SK-N-SH (cell line): ENCODE measurements around the gene KRTAP6-3. TPM values are rescaled to one million over a fixed set of nuclear protein-coding genes. Genes with fewer than 3 reads are reported as not detected.
A peak's percentile ranks its signal among the peaks of the same experiment; 100 is the strongest.

ENCODE experiments used
- CTCF ChIA-PET: fragments of 300-600, 350-600 bp; formaldehyde crosslinking; extraction: SDS; loops from one replicate; lab custom pipeline; 2021; lab: Yijun Ruan, JAX
- POLR2A ChIA-PET: fragments of 350-600 bp; sonication (Branson Sonifier 250); formaldehyde crosslinking; extraction: SDS; loops from one replicate; lab custom pipeline; 2020; ENCODE audit warnings: antibody characterized with exemption, inconsistent platforms; lab: Yijun Ruan, JAX
- DNase-seq: peaks from one replicate; pipeline ENCODE4 v3.0.0; 2012
- H2AFZ ChIP-seq: fragments of 200-600 bp; sonication (generic); 2 replicates; pipeline ENCODE4 v1.8.1; 2016; ENCODE audit warnings: antibody characterized with exemption, mild to moderate bottlenecking, low read depth
- H3F3A ChIP-seq: fragments of 200-600 bp; sonication (generic); replicated peaks from 2 replicates; pipeline ENCODE3; 2016; ENCODE audit warnings: antibody characterized with exemption, mild to moderate bottlenecking; ENCODE audit not compliant: insufficient read depth
- H3K27ac ChIP-seq, 2 experiments: fragments of 200-500 bp in 1 of 2; fragments of 200-600 bp in 1 of 2; sonication (Bioruptor generic) in 1 of 2; sonication (generic), shearing (Covaris generic) in 1 of 2; 2 replicates each; pipeline versions ENCODE4 v1.5.1 to v1.6.1; 2014 to 2016; ENCODE audit warnings: low read depth in 2 of 2, inconsistent platforms in 1 of 2, low read length in 1 of 2, mild to moderate bottlenecking in 1 of 2, mixed read lengths in 1 of 2
- H3K27me3 ChIP-seq: fragments of 200-600 bp; sonication (generic), shearing (Covaris generic); 2 replicates; pipeline ENCODE4 v1.6.1; 2016; ENCODE audit warnings: mixed run types; ENCODE audit not compliant: insufficient read depth
- H3K36me3 ChIP-seq, 2 experiments: fragments of 200-500 bp in 1 of 2; fragments of 200-600 bp in 1 of 2; sonication (Bioruptor generic) in 1 of 2; sonication (generic) in 1 of 2; replicated peaks in 1 of 2; 2 replicates each; pipeline versions ENCODE3 to v1.5.1; 2014 to 2016; ENCODE audit warnings: low read length in 1 of 2, mild to moderate bottlenecking in 1 of 2; ENCODE audit not compliant: insufficient read depth in 2 of 2, control insufficient read depth in 1 of 2
- H3K4me1 ChIP-seq, 2 experiments: fragments of 200-500 bp in 1 of 2; fragments of 200-600 bp in 1 of 2; sonication (Bioruptor generic) in 1 of 2; sonication (generic), shearing (Covaris generic) in 1 of 2; 2 replicates each; pipeline versions ENCODE4 v1.5.1 to v1.6.1; 2014 to 2016; ENCODE audit warnings: low read depth in 1 of 2, low read length in 1 of 2, mixed run types in 1 of 2; ENCODE audit not compliant: insufficient read depth in 2 of 2, control insufficient read depth in 1 of 2
- H3K4me2 ChIP-seq: fragments of 200-600 bp; sonication (generic), shearing (Covaris generic); 2 replicates; pipeline ENCODE4 v1.6.1; 2017; ENCODE audit warnings: mixed run types
- H3K4me3 ChIP-seq, 2 experiments: fragments of 200-500 bp in 1 of 2; fragments of 200-600 bp in 1 of 2; sonication (Bioruptor generic) in 1 of 2; sonication (generic), shearing (Covaris generic) in 1 of 2; 2 replicates each; pipeline versions ENCODE4 v1.5.1 to v1.8.1; 2014 to 2016; ENCODE audit warnings: low read depth in 2 of 2, inconsistent platforms in 1 of 2, low read length in 1 of 2, mild to moderate bottlenecking in 1 of 2, mixed read lengths in 1 of 2, moderate library complexity in 1 of 2
- H3K79me2 ChIP-seq: fragments of 200-600 bp; sonication (generic); 2 replicates; pipeline ENCODE4 v1.8.1; 2017; ENCODE audit warnings: mild to moderate bottlenecking; ENCODE audit not compliant: insufficient read depth
- H3K9ac ChIP-seq: fragments of 200-600 bp; sonication (generic); 2 replicates; pipeline ENCODE4 v1.6.1; 2017; ENCODE audit warnings: mixed run types
- H3K9me2 ChIP-seq: fragments of 200-600 bp; sonication (generic); 2 replicates; pipeline ENCODE4 v1.6.1; 2017; ENCODE audit warnings: mixed run types
- H3K9me3 ChIP-seq: fragments of 200-600 bp; sonication (generic); 2 replicates; pipeline ENCODE4 v1.6.1; 2017; ENCODE audit warnings: mixed run types, mild to moderate bottlenecking, moderate library complexity
- H4K20me1 ChIP-seq: fragments of 200-600 bp; sonication (generic); 2 replicates; pipeline ENCODE4 v1.6.1; 2017; ENCODE audit warnings: mild to moderate bottlenecking, mixed run types; ENCODE audit not compliant: insufficient read depth
- CHD2 ChIP-seq: fragments of 150-350 bp; IDR thresholded peaks from 2 replicates; pipeline ENCODE4 v1.6.1; 2018; ENCODE audit warnings: low read length; ENCODE audit not compliant: partially characterized antibody
- FOSL2 ChIP-seq: IDR thresholded peaks from 2 replicates; pipeline ENCODE4 v1.4.0; 2012; ENCODE audit warnings: low read depth, mild to moderate bottlenecking, moderate library complexity, borderline replicate concordance
- GABPA ChIP-seq: IDR thresholded peaks from 2 replicates; pipeline ENCODE4 v1.4.0; 2012; ENCODE audit warnings: low read depth, mild to moderate bottlenecking
- GATA2 ChIP-seq: sonication (generic); formaldehyde crosslinking; IDR thresholded peaks from 2 replicates; pipeline ENCODE4 v1.5.0; 2020; ENCODE audit warnings: mild to moderate bottlenecking, missing genetic modification reagents
- JUND ChIP-seq: IDR thresholded peaks from 2 replicates; pipeline ENCODE4 v1.4.0; 2012
- NFIC ChIP-seq: IDR thresholded peaks from 2 replicates; pipeline ENCODE4 v1.4.0; 2012; ENCODE audit warnings: borderline replicate concordance
- NRF1 ChIP-seq: IDR thresholded peaks from 2 replicates; pipeline ENCODE4 v1.6.1; 2012; ENCODE audit warnings: low read depth, mild to moderate bottlenecking, low read length
- POLR2AphosphoS5 ChIP-seq: IDR thresholded peaks from 2 replicates; pipeline ENCODE4 v1.6.1; 2012; ENCODE audit warnings: low read depth, low read length
- RAD21 ChIP-seq: IDR thresholded peaks from 2 replicates; pipeline ENCODE4 v1.6.1; 2012; ENCODE audit warnings: mild to moderate bottlenecking, low read length
- RFX5 ChIP-seq: IDR thresholded peaks from 2 replicates; pipeline ENCODE4 v1.6.1; 2012; ENCODE audit warnings: mild to moderate bottlenecking, improper control_type of control experiment, low read length
- SIN3A ChIP-seq: IDR thresholded peaks from 2 replicates; pipeline ENCODE4 v1.6.1; 2012; ENCODE audit warnings: low read depth, mild to moderate bottlenecking, low read length, moderate library complexity, borderline replicate concordance
- TEAD4 ChIP-seq: IDR thresholded peaks from 2 replicates; pipeline ENCODE4 v1.4.0; 2012; ENCODE audit warnings: mild to moderate bottlenecking, borderline replicate concordance; ENCODE audit not compliant: insufficient read depth
- WGBS: methylation state at CpG from one replicate; pipeline ENCODE4 v1.1.6; 2017; ENCODE audit warnings: low lambda C conversion rate; 5-methylcytosine and 5-hydroxymethylcytosine counted together
- polyA plus RNA-seq, 3 experiments: library from polyadenylated mRNA; depleted of rRNA; stranded (reverse); fragments of >200 nt; gene quantifications; 2 replicates each; pipeline ENCODE4 v1.2.3, GENCODE V29; 2012
- TF ChIP-seq, protein P1 (sequence below): IDR thresholded peaks from 2 replicates; pipeline ENCODE4 v1.6.1; 2012; ENCODE audit warnings: mild to moderate bottlenecking, low read depth, low read length, moderate library complexity
- TF ChIP-seq, protein P2 (sequence below): fragments of 150-350 bp; IDR thresholded peaks from 2 replicates; pipeline ENCODE4 v1.6.1; 2016; ENCODE audit warnings: mild to moderate bottlenecking, low read depth, low read length
- TF ChIP-seq, protein P3 (sequence below): IDR thresholded peaks from 2 replicates; pipeline ENCODE4 v1.4.0; 2012; ENCODE audit warnings: low read depth, borderline replicate concordance
- TF ChIP-seq, protein P4 (sequence below): IDR thresholded peaks from 2 replicates; pipeline ENCODE4 v1.4.0; 2012; ENCODE audit warnings: low read depth, borderline replicate concordance
- TF ChIP-seq, protein P5 (sequence below): fragments of 150-350 bp; IDR thresholded peaks from 2 replicates; pipeline ENCODE4 v1.6.1; 2017; ENCODE audit warnings: antibody characterized with exemption, low read length, low read depth, borderline replicate concordance
- TF ChIP-seq, protein P6 (sequence below): IDR thresholded peaks from 2 replicates; pipeline ENCODE4 v1.4.0; 2012; ENCODE audit warnings: low read depth

The KRTAP6-3 gene
- polyA plus RNA-seq, 1 of the 3 experiments (the other 2 are of a cell fraction): not detected

DNA sequence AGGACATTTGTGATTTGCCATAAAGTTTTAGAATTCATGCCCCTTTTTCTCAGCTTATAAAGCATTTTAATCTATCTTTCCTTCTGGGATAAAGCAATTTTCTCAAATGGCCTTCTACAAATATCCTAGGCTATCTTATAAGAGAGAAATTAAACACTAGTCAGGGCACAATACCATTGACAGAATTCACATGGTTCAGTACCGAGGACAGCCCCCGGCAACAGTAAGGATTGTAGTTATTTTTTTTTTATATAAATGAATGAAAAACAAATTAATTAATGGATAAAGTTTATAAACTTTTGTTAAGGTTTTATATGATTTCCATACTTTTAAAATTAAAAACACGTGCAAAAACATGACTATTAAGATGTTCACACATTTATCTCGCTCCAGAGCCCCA is 35.9 kb downstream of the KRTAP6-3 start:
- Histone ChIP-seq H3K27ac (no peak overlapping the region), H3K4me1 (no peaks in the 10 kb centered on the region), H3K79me2 (no peaks in the 10 kb centered on the region), H3K4me2 (no peak overlapping the region), H3K36me3 (no peaks in the 10 kb centered on the region), H3K9me2 (no peaks in the 10 kb centered on the region), H4K20me1 (no peaks in the 10 kb centered on the region), H3K27me3 (no peaks in the 10 kb centered on the region), H2AFZ (no peak overlapping the region), H3K9ac (no peak overlapping the region), H3F3A (no peaks in the 10 kb centered on the region), H3K4me3 (no peak overlapping the region), H3K9me3 (no peaks in the 10 kb centered on the region)
- ChIA-PET POLR2A (no interaction called here), CTCF (no interaction called here)
- 8% methylated on average over 4 of the region's 4 CpGs for WGBS
- TF ChIP-seq, protein P1, sequence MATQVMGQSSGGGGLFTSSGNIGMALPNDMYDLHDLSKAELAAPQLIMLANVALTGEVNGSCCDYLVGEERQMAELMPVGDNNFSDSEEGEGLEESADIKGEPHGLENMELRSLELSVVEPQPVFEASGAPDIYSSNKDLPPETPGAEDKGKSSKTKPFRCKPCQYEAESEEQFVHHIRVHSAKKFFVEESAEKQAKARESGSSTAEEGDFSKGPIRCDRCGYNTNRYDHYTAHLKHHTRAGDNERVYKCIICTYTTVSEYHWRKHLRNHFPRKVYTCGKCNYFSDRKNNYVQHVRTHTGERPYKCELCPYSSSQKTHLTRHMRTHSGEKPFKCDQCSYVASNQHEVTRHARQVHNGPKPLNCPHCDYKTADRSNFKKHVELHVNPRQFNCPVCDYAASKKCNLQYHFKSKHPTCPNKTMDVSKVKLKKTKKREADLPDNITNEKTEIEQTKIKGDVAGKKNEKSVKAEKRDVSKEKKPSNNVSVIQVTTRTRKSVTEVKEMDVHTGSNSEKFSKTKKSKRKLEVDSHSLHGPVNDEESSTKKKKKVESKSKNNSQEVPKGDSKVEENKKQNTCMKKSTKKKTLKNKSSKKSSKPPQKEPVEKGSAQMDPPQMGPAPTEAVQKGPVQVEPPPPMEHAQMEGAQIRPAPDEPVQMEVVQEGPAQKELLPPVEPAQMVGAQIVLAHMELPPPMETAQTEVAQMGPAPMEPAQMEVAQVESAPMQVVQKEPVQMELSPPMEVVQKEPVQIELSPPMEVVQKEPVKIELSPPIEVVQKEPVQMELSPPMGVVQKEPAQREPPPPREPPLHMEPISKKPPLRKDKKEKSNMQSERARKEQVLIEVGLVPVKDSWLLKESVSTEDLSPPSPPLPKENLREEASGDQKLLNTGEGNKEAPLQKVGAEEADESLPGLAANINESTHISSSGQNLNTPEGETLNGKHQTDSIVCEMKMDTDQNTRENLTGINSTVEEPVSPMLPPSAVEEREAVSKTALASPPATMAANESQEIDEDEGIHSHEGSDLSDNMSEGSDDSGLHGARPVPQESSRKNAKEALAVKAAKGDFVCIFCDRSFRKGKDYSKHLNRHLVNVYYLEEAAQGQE: peak; percentile 85; the same call in 1 of the 2 replicates
- TF ChIP-seq JUND: no peak
- no peak for DNase-seq

DNA sequence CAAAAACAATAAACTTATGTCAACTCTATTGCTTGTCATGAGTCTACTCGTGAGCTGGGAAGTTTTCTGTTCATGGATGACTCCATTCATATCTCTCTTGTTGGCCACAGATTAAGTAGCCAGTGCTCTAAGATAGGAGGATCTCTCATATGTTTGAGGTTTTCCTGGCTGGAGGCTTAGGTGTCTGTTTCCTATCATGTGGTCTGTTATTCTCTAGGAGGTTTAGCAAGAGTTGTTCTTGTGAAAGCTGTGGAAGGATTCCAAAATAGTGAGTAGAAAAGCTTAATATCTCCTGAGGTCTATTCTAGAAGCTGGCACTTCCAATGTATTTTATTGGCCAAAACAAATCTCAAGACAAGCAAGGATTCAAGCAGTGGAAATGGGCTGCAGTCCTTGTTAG is 37.0 kb downstream of the KRTAP6-3 start:
- H3K4me1 ChIP-seq: no peaks in the 10 kb centered on the region
- no peaks in the 10 kb centered on the region for H3K79me2 ChIP-seq
- H2AFZ ChIP-seq: no peak overlapping the region
- no peak for DNase-seq
- H3F3A ChIP-seq: no peaks in the 10 kb centered on the region
- ChIA-PET POLR2A (no interaction called here), CTCF (no interaction called here)
- H3K9ac ChIP-seq: no peak overlapping the region
- TF ChIP-seq SIN3A (no peak), NRF1 (no peak), RAD21 (no peak), CHD2 (no peak), GATA2 (CRISPR knock-in tag) (no peak), FOSL2 (no peak), POLR2AphosphoS5 (no peak), GABPA (no peak), RFX5 (no peak), TEAD4 (no peak), NFIC (no peak)
- TF ChIP-seq, protein P2, sequence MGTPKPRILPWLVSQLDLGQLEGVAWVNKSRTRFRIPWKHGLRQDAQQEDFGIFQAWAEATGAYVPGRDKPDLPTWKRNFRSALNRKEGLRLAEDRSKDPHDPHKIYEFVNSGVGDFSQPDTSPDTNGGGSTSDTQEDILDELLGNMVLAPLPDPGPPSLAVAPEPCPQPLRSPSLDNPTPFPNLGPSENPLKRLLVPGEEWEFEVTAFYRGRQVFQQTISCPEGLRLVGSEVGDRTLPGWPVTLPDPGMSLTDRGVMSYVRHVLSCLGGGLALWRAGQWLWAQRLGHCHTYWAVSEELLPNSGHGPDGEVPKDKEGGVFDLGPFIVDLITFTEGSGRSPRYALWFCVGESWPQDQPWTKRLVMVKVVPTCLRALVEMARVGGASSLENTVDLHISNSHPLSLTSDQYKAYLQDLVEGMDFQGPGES: no peak
- TF ChIP-seq, protein P3, sequence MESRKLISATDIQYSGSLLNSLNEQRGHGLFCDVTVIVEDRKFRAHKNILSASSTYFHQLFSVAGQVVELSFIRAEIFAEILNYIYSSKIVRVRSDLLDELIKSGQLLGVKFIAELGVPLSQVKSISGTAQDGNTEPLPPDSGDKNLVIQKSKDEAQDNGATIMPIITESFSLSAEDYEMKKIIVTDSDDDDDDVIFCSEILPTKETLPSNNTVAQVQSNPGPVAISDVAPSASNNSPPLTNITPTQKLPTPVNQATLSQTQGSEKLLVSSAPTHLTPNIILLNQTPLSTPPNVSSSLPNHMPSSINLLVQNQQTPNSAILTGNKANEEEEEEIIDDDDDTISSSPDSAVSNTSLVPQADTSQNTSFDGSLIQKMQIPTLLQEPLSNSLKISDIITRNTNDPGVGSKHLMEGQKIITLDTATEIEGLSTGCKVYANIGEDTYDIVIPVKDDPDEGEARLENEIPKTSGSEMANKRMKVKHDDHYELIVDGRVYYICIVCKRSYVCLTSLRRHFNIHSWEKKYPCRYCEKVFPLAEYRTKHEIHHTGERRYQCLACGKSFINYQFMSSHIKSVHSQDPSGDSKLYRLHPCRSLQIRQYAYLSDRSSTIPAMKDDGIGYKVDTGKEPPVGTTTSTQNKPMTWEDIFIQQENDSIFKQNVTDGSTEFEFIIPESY: no peak
- TF ChIP-seq, protein P4, sequence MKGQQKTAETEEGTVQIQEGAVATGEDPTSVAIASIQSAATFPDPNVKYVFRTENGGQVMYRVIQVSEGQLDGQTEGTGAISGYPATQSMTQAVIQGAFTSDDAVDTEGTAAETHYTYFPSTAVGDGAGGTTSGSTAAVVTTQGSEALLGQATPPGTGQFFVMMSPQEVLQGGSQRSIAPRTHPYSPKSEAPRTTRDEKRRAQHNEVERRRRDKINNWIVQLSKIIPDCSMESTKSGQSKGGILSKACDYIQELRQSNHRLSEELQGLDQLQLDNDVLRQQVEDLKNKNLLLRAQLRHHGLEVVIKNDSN: no peak
- TF ChIP-seq, protein P5, sequence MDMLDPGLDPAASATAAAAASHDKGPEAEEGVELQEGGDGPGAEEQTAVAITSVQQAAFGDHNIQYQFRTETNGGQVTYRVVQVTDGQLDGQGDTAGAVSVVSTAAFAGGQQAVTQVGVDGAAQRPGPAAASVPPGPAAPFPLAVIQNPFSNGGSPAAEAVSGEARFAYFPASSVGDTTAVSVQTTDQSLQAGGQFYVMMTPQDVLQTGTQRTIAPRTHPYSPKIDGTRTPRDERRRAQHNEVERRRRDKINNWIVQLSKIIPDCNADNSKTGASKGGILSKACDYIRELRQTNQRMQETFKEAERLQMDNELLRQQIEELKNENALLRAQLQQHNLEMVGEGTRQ: no peak
- TF ChIP-seq, protein P6, sequence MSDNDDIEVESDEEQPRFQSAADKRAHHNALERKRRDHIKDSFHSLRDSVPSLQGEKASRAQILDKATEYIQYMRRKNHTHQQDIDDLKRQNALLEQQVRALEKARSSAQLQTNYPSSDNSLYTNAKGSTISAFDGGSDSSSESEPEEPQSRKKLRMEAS: no peak
- H3K4me3 ChIP-seq: no peak overlapping the region
- no peak overlapping the region for H3K27ac ChIP-seq
- no peaks in the 10 kb centered on the region for H3K27me3 ChIP-seq
- 14% methylated on average over 1 of the region's 1 CpG for WGBS
- no peaks in the 10 kb centered on the region for H3K9me2 ChIP-seq
- H3K4me2 ChIP-seq: no peak overlapping the region
- no peaks in the 10 kb centered on the region for H4K20me1 ChIP-seq
- no peaks in the 10 kb centered on the region for H3K9me3 ChIP-seq
- H3K36me3 ChIP-seq: no peaks in the 10 kb centered on the region
